Epithelial cell of esophagus (primary cell): Measurements from ENCODE around the gene BTBD19.

Experiments used
- DNase-seq: peaks from one replicate; pipeline ENCODE4 v3.0.0; 2010; ENCODE audit warnings: low read depth
- H3K4me3 ChIP-seq: 2 replicates; pipeline ENCODE4 v1.5.1; 2011; ENCODE audit warnings: mild to moderate bottlenecking, low read length, control low read depth
- TF ChIP-seq, protein P1 (sequence below): IDR thresholded peaks from 2 replicates; pipeline ENCODE4 v1.5.1; 2011; ENCODE audit warnings: low read depth, mild to moderate bottlenecking, low read length, control low read depth, inconsistent platforms; ENCODE audit not compliant: insufficient read depth; ENCODE audit errors: missing control alignments

Gene BTBD19

DNA sequence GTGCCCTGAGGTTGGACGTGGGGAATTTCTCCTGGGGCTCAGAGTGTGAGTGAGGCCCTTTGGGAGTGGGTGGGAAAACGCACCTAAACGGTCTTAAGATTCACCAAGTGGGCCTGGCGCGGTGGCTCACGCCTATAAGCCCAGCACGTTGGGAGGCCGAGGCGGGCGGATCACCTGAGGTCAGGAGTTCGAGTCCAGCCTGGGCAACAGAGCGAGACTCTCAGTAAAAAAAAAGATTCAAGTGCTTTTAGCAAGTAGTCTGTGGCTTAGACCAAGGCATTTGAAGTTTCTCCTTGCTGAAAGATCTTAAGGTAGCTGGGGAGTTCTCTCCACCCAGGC is 31.6 kb upstream of the BTBD19 start:
- H3K4me3 ChIP-seq: peak overlapping the region; percentile 98
- TF ChIP-seq, protein P1, sequence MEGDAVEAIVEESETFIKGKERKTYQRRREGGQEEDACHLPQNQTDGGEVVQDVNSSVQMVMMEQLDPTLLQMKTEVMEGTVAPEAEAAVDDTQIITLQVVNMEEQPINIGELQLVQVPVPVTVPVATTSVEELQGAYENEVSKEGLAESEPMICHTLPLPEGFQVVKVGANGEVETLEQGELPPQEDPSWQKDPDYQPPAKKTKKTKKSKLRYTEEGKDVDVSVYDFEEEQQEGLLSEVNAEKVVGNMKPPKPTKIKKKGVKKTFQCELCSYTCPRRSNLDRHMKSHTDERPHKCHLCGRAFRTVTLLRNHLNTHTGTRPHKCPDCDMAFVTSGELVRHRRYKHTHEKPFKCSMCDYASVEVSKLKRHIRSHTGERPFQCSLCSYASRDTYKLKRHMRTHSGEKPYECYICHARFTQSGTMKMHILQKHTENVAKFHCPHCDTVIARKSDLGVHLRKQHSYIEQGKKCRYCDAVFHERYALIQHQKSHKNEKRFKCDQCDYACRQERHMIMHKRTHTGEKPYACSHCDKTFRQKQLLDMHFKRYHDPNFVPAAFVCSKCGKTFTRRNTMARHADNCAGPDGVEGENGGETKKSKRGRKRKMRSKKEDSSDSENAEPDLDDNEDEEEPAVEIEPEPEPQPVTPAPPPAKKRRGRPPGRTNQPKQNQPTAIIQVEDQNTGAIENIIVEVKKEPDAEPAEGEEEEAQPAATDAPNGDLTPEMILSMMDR: no peak
- DNase-seq: no peak

DNA sequence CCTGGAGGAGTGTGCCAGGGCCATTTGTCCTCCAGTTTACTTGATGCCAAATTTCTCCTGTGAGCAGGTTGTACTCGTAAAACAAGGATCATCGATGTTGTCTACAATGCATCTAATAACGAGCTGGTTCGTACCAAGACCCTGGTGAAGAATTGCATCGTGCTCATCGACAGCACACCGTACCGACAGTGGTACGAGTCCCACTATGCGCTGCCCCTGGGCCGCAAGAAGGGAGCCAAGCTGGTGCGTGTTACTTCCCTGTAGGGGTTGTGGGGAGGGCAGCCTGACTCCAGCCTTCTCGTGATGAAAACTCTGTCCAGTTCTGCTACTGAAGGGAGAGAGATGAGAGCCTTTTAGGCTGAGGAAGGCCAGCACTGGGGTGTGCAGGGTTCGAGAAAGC is 30.8 kb upstream of the BTBD19 start:
- peak overlapping the region; percentile 98 for H3K4me3 ChIP-seq
- TF ChIP-seq, protein P1: no peak
- no peak for DNase-seq

DNA sequence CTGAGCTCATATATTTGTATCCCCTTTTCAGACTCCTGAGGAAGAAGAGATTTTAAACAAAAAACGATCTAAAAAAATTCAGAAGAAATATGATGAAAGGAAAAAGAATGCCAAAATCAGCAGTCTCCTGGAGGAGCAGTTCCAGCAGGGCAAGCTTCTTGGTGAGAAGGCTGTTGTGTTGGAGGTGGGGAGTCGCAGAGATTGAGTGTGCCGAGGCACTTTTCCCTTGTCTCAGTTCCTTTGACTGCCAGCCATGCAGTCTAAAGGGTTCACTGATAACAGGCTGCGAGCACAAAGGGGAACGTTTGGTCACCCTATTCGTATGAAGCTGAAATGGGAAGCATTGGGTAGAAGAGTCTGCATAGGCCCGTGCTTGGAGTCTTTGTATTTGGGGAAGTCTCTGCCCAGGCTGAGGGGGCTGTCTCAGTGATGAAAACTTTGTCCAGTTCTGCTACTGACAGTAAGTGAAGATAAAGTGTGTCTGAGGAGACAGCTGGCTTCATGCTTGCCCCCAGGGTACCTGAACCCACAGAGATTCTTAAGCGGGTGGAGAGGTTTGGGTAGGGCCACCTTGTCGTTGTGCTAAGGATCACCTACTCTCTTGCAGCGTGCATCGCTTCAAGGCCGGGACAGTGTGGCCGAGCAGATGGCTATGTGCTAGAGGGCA is 30.2 kb upstream of the BTBD19 start:
- H3K4me3 ChIP-seq: no peak overlapping the region
- TF ChIP-seq, protein P1: no peak
- DNase-seq: no peak

DNA sequence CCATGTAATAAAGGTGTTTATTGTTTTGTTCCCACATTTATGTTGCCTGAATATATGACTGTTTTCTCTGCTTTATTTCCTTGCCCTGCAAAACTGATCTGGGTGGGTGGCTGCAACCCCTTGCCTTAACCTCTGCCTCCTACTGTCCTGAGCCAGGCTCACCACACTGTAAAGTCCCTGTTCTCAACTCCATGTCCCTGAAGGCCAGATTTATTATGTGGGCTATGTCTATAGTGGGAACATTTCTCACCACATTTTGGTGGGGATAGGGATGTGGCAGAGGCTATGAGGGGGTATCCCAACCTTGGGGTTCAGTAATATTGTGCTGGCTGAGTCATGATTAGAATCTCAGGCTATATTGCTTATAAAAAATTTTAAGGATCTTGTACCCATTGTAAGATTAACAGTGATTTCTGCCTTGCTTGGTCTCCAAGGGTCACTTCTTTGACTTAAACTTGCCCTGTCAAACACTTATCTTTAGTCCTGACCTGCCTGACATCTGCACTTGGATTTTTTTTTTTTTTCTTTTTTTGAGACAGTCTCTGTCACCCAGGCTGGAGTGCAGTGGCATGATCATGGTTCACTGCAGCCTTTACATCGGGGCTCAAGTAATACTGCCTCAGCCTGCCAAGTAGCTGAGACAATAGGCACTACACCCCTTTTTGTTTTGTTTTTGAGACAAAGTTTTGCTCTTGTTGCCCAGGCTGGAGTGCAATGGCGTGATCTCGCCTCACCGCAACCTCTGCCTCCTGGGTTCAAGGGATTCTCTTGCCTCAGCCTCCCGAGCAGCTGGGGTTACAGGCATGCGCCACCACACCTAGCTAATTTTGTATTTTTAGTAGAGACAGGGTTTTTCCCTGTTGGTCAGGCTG is 29.4 kb upstream of the BTBD19 start:
- DNase-seq: no peak
- no peak overlapping the region for H3K4me3 ChIP-seq
- TF ChIP-seq, protein P1: no peak

DNA sequence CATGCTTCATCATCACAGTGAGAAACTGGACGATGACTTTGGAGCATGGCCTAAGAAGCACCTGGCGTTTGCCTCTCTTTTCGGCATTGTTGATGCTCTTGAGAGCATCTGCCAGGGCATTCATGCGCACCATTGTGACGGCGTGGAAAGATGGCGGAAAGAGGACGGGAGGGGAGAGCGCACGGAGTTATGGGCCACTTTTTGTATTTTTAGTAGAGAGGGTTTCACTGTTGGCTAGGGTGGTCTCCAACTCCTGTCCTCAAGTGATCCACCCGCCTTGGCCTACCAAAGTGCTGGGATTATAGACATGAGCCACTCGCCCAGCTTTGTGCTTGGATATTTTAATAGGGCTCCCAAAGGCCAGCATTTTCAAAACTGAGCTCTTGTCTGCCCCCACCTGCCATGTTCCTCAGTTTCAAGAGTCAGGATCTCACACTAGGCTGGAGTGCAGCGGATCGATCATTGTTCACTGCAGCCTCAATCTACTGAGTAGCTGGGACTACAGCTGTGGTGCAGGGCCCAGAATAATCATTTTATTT is 27.7 kb upstream of the BTBD19 start:
- no peak for DNase-seq
- TF ChIP-seq, protein P1: no peak
- H3K4me3 ChIP-seq: no peak overlapping the region

DNA sequence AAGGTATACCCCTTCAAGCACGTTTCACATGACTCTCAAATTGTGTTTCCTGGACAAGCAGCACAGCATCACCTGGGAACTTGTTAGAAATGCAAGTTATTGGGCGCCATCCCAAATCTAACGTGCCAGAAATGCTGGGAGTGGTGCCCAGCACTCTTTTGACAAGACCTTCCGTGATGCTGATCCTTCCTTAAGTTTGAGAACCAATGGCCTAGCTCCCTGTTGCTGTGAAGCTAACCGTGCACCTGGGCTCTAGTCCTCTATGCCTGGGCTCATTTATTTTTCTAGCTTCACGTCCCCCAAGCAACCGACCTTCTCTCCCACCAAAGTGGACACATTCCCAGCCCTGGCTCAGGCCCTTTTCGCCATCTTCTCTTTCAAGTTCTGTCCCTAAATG is 24.6 kb upstream of the BTBD19 start:
- TF ChIP-seq, protein P1: no peak
- no peak overlapping the region for H3K4me3 ChIP-seq
- DNase-seq: no peak
